HUES48 (cell line): ENCODE results near the gene SLC1A3.

ENCODE experiments used
- H3K27ac ChIP-seq: one replicate; pipeline ENCODE4 v1.7.0; 2013; ENCODE audit warnings: low read depth, low read length, inconsistent platforms
- H3K27me3 ChIP-seq: 2 replicates; pipeline ENCODE4 v1.6.1; 2013; ENCODE audit warnings: mild to moderate bottlenecking, low read length; ENCODE audit not compliant: control insufficient read depth, insufficient read depth
- H3K36me3 ChIP-seq: 2 replicates; pipeline ENCODE4 v1.6.1; 2013; ENCODE audit warnings: low read length; ENCODE audit not compliant: control insufficient read depth, insufficient read depth
- H3K4me1 ChIP-seq: 2 replicates; pipeline ENCODE4 v1.6.1; 2013; ENCODE audit warnings: mild to moderate bottlenecking, low read length; ENCODE audit not compliant: control insufficient read depth, insufficient read depth
- H3K4me3 ChIP-seq: 2 replicates; pipeline ENCODE4 v1.5.1; 2013; ENCODE audit warnings: mild to moderate bottlenecking, low read depth, low read length
- H3K9ac ChIP-seq: 2 replicates; pipeline ENCODE4 v1.6.1; 2013; ENCODE audit warnings: mild to moderate bottlenecking, low read depth, low read length, moderate library complexity
- H3K9me3 ChIP-seq: 2 replicates; pipeline ENCODE4 v1.6.1; 2013; ENCODE audit warnings: low read length; ENCODE audit not compliant: control insufficient read depth, insufficient read depth

The SLC1A3 gene

GRCh38 chr5:36669015-36669651 lies 62.7 kb downstream of the SLC1A3 start:
- Histone ChIP-seq H3K36me3 (0 out of 2 replicates have a peak, but pooled peaks cover 2% of the 10 kb centered on the region), H3K27ac (no peak overlapping the region), H3K9ac (no peak overlapping the region), H3K9me3 (no peaks in the 10 kb centered on the region), H3K4me3 (no peak overlapping the region), H3K4me1 (0 out of 2 replicates have a peak, but pooled peaks cover 4% of the 10 kb centered on the region), H3K27me3 (no peaks in the 10 kb centered on the region)

GRCh38 chr5:36670548-36670947 lies 64.1 kb downstream of the SLC1A3 start:
- Histone ChIP-seq H3K36me3 (0 out of 2 replicates have a peak, but pooled peaks cover 2% of the 10 kb centered on the region), H3K9me3 (no peaks in the 10 kb centered on the region), H3K27ac (no peak overlapping the region), H3K4me1 (no peaks in the 10 kb centered on the region), H3K4me3 (no peak overlapping the region), H3K9ac (no peak overlapping the region), H3K27me3 (no peaks in the 10 kb centered on the region)

DNA sequence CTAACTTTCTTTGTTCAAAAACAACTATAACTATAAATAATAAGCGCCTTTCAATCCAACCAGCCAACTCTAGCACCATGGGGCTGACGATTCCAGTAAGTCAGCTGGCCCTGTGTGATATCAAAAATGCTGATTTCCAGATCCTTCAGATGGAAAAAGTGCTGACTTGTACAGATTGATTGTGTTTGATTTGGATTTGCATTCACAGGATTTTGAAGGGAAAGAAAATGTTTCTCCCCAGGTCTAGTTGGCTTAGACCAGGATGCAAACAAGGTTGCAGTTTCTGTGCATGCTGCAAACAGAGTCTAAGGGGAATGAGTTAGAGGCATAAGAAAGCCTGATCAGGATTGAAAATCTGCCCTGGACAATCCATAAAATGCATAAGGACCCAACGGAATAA lies 68.9 kb downstream of the SLC1A3 start:
- H3K4me3 ChIP-seq = no peak overlapping the region
- no peaks in the 10 kb centered on the region for H3K27me3 ChIP-seq
- H3K4me1 ChIP-seq = no peaks in the 10 kb centered on the region
- H3K27ac ChIP-seq = no peak overlapping the region
- H3K36me3 ChIP-seq = 0 out of 2 replicates have a peak, but pooled peaks cover 2% of the 10 kb centered on the region
- no peak overlapping the region for H3K9ac ChIP-seq
- no peaks in the 10 kb centered on the region for H3K9me3 ChIP-seq

DNA sequence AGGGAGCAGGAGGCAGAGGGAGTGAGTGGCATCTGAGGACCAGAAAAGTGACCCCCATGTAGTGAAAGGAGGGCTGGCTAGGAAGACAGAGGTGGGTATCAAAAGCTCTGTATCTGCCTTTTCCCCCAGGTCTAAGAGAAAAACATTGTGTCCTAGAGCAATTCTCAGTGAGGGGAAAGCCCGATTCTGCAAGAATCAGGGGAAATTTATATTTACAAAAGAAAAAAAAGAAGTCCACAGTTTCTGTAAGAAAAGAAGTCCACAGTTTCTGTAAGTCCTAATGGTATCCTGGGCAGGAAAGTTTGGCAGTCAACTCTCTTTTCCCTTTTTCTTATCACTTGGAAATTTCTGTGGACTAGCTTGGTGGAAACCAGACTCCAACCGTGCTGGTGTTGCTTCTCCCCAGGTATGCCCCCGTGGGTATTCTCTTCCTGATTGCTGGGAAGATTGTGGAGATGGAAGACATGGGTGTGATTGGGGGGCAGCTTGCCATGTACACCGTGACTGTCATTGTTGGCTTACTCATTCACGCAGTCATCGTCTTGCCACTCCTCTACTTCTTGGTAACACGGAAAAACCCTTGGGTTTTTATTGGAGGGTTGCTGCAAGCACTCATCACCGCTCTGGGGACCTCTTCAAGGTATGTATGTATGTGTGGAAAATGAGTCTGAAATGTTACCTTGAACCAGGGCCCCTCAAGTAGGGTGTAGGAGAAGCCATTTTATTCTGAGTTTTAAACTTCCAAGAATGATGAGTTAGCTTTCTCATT lies 73.0 kb downstream of the SLC1A3 start:
- no peak overlapping the region for H3K27ac ChIP-seq
- no peaks in the 10 kb centered on the region for H3K36me3 ChIP-seq
- H3K9ac ChIP-seq = no peak overlapping the region
- H3K4me1 ChIP-seq = no peaks in the 10 kb centered on the region
- no peaks in the 10 kb centered on the region for H3K27me3 ChIP-seq
- H3K9me3 ChIP-seq = no peaks in the 10 kb centered on the region
- no peak overlapping the region for H3K4me3 ChIP-seq

DNA sequence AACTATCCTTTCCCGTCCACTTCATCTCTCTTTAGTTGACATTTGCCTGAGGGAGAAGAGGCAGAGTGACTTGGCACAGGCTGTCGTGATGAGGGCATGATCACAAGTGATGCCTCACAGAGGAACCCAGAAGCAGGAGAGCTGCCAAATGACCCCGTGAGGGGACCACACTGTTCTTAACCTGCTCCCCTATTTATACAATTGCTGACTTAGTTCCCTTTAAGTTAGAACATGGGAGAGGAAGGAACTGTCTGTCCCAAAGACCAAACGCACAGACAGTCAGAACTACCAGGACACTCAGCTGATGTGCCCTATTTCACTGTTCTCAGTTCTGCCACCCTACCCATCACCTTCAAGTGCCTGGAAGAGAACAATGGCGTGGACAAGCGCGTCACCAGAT lies 73.7 kb downstream of the SLC1A3 start:
- Histone ChIP-seq H3K4me1 (no peaks in the 10 kb centered on the region), H3K27me3 (no peaks in the 10 kb centered on the region), H3K4me3 (no peak overlapping the region), H3K9me3 (no peaks in the 10 kb centered on the region), H3K36me3 (no peaks in the 10 kb centered on the region), H3K27ac (no peak overlapping the region), H3K9ac (no peak overlapping the region)

DNA sequence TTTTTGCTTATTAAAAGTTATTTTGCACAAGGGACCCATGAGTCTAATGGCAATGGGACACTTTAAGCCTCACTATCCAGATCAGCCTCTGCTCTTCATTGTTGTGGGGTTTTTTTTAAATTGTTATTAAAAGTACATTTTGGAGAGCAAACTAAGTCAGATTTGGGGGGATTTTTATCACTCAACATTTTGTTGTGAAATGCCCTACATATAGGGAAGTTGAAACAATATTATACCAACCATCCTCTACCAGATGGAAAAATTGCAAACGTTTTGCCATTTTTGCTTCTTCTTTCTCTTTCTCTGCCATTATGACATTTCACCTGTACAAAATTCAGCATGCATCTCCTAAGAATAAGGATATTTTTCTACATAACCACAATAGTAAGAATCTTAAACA lies 75.3 kb downstream of the SLC1A3 start:
- no peaks in the 10 kb centered on the region for H3K4me1 ChIP-seq
- H3K27me3 ChIP-seq = no peaks in the 10 kb centered on the region
- no peak overlapping the region for H3K27ac ChIP-seq
- no peak overlapping the region for H3K4me3 ChIP-seq
- H3K9ac ChIP-seq = no peak overlapping the region
- no peaks in the 10 kb centered on the region for H3K36me3 ChIP-seq
- H3K9me3 ChIP-seq = no peaks in the 10 kb centered on the region

DNA sequence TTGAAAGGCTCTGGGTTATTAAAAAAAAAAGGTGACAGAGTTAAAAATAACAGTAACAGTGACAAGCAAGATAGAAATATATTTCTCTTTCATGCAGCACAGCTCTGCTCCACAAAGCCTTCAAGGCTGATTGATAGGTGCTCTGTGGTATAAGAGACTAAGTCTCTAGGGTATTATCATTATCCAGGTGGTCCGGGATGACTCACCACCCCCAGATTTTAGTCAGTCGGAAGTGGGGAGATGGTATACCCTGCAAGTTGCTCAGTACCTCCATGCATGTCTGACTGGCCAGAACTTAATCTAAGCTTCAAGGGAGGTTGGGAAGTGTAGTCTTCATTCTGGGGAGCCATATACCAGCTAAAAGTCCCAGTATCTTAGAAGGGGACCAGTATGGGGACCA lies 76.1 kb downstream of the SLC1A3 start:
- no peaks in the 10 kb centered on the region for H3K9me3 ChIP-seq
- H3K36me3 ChIP-seq = no peaks in the 10 kb centered on the region
- no peak overlapping the region for H3K9ac ChIP-seq
- H3K27me3 ChIP-seq = no peaks in the 10 kb centered on the region
- no peaks in the 10 kb centered on the region for H3K4me1 ChIP-seq
- no peak overlapping the region for H3K4me3 ChIP-seq
- no peak overlapping the region for H3K27ac ChIP-seq

DNA sequence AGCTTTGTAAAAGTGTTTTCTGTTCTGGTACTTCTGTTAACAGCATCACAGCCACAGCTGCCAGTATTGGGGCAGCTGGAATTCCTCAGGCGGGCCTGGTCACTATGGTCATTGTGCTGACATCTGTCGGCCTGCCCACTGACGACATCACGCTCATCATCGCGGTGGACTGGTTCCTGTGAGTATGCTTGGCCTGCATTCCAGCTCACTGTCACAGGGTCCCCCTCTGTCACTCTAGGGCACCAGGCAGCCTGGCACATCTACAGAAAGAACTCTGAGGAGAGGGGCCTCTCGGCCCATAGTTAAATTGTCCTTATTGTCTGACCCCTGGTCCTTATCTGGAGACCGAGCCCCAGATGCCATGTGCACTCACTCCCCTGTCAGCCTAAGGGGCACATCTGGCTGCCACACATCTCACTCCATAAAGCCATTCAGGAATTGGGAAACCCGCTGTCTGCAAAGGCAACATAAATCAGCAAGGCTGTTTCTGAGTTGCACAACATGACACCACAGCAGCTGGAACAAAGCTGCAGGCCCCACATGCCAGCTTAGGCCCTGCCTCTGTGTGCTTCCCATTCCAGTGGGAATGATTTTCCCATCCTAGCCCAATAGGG lies 77.5 kb downstream of the SLC1A3 start:
- Histone ChIP-seq H3K4me1 (no peaks in the 10 kb centered on the region), H3K9ac (no peak overlapping the region), H3K36me3 (no peaks in the 10 kb centered on the region), H3K27ac (no peak overlapping the region), H3K4me3 (no peak overlapping the region), H3K27me3 (no peaks in the 10 kb centered on the region), H3K9me3 (no peaks in the 10 kb centered on the region)

GRCh38 chr5:36685631-36686288 lies 79.4 kb downstream of the SLC1A3 start:
- H3K27me3 ChIP-seq = no peaks in the 10 kb centered on the region
- H3K36me3 ChIP-seq = no peaks in the 10 kb centered on the region
- no peaks in the 10 kb centered on the region for H3K9me3 ChIP-seq
- no peak overlapping the region for H3K4me3 ChIP-seq
- no peak overlapping the region for H3K9ac ChIP-seq
- H3K27ac ChIP-seq = no peak overlapping the region
- no peaks in the 10 kb centered on the region for H3K4me1 ChIP-seq

DNA sequence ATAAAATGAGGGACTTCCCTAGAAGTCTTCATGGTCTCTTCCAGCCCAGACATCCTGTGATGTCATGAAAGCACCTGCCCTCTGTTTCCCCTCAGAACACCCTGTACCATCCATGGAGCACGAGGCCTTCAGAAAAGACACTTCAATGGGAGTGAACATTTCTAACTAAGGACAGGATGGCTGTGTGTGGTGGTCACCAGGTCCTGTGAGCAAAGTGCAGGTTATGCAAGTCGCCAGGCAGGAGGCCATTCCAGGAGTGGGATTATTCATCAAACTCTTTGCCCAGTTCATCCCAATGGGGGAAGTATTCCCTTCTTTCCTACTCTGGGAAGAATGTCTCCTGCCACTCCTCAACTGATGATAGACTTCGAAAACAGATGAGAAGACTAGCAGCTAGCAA lies 80.5 kb downstream of the SLC1A3 start:
- Histone ChIP-seq H3K9ac (no peak overlapping the region), H3K27me3 (peaks cover 3% of the 10 kb centered on the region), H3K4me3 (no peak overlapping the region), H3K36me3 (no peaks in the 10 kb centered on the region), H3K27ac (no peak overlapping the region), H3K9me3 (no peaks in the 10 kb centered on the region), H3K4me1 (no peaks in the 10 kb centered on the region)

GRCh38 chr5:36688722-36689121 lies 82.3 kb downstream of the SLC1A3 start:
- Histone ChIP-seq H3K9ac (no peak overlapping the region), H3K27me3 (peaks cover 19% of the 10 kb centered on the region), H3K27ac (no peak overlapping the region), H3K4me1 (no peaks in the 10 kb centered on the region), H3K36me3 (no peaks in the 10 kb centered on the region), H3K4me3 (no peak overlapping the region), H3K9me3 (no peaks in the 10 kb centered on the region)
